Activated naive CD8-positive, alpha-beta T cell (primary cell): Measurements from ENCODE around the gene CHST15.

Experiments
- H3K27ac Mint-ChIP-seq: one replicate; pipeline ENCODE4 v1.8.0; 2021; ENCODE audit warnings: mixed read lengths
- H3K27me3 Mint-ChIP-seq: one replicate; pipeline ENCODE4 v1.8.0; 2021; ENCODE audit warnings: mixed read lengths
- H3K36me3 Mint-ChIP-seq: one replicate; pipeline ENCODE4 v1.8.0; 2021; ENCODE audit warnings: mixed read lengths
- H3K4me1 Mint-ChIP-seq: one replicate; pipeline ENCODE4 v1.8.0; 2021; ENCODE audit warnings: low read depth, mixed read lengths
- H3K4me3 Mint-ChIP-seq: one replicate; pipeline ENCODE4 v1.8.0; 2021; ENCODE audit warnings: mild to moderate bottlenecking, mixed read lengths
- H3K9me3 Mint-ChIP-seq: one replicate; pipeline ENCODE4 v1.8.0; 2021; ENCODE audit warnings: low read depth, mixed read lengths

Gene CHST15

DNA sequence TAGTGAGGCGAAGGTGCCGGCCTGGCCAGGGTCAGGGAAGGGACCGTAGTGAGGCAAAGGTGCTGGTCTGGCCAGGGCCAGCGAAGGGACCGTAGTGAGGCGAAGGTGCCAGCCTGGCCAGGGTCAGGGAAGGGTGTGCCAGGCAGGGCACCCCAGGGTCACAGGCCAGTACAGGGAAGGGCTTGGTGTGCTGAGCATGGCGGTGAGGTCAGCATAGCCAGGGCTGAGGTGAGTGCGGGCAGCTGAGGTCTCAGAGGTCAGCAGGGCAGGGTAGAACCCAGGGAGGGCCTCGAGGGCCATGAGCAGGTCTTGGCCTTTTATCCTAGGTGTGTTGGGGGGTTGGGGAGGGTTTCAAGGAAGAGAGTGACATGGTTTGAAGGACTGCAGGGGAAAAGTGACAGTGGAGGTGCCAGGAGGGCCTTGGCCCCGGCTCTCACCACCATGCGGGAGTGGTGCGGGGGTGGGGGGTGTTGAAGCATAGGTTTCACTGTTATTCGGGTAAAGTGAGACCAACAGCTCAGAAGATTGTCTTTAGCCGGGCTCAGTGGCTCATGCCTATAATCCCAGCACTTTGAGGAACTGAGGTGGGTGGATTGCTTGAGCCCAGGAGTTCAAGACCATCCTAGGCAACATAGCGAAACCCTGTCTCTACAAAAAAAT, 93.3 kb downstream of the CHST15 start:
- peaks cover 8% of the 10 kb centered on the region for H3K27me3 Mint-ChIP-seq
- H3K27ac Mint-ChIP-seq: no peak overlapping the region
- no peaks in the 10 kb centered on the region for H3K36me3 Mint-ChIP-seq
- H3K4me3 Mint-ChIP-seq: no peak overlapping the region
- H3K9me3 Mint-ChIP-seq: no peaks in the 10 kb centered on the region
- H3K4me1 Mint-ChIP-seq: peaks cover under 1% of the 10 kb centered on the region

DNA sequence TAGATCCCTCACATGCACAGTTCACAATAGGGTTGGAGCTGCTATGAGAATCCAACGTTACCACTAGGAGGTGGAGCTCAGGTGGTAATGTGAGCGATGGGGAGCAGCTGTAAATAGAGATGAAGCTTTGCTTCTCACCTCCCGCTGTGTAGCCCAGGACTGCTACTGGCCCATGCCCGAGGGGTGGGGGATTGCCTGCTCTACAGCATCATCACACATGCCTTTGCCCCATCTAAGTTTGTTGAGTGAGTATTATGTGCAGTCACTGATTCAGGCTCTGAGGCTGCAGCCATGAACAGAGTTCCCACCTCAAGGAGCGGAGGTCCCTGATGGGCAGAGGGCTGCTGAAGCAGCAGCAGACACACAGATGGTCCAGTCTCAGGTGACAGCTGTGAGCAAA, 94.1 kb downstream of the CHST15 start:
- H3K27ac Mint-ChIP-seq: no peak overlapping the region
- H3K9me3 Mint-ChIP-seq: no peaks in the 10 kb centered on the region
- H3K4me1 Mint-ChIP-seq: peaks cover 5% of the 10 kb centered on the region

DNA sequence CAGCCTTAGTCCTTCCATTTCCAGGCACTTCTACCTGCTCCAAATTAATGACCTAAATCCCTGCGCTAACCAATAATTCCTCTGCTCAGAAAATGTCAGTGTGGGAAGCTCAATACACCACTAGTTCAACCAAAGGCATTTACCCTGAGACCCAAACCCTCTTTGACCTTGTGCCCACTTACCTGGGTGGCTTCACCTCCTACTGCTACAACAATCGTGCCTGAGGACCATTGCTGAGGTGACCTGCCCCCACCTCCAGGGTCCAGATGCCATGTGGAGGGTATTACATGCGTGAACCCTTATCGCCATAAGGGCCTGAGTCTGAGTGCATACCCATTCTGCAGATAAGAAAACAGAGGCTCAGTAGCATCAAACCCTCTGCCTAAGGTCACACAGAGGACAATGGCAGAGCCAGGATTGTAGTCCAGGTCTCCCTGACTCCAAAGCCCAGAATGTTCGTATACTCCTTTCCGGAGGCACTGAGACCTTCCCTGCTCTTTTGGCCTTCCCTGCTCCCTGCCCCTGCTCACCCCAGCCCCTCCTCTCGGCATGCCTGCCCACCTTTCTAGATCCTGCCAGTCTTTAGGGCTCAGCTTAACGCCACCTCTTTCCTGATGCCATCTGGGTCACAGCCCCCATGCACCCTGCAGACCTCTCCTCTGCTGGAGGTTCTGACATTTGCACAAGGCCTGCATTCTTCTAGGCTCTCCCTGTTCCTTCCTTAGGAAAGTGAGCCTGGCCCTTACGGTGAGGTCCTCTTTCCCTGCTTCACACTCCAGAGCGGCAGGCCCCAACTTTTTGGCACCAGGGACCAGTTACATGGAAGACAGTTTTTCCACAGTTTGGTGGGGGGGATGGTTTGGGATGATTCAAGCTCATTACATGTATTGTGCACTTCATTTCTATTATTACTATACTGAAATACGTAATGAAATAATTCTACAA, 94.9 kb downstream of the CHST15 start:
- peaks cover 5% of the 10 kb centered on the region for H3K4me1 Mint-ChIP-seq
- no peak overlapping the region for H3K4me3 Mint-ChIP-seq
- peaks cover 15% of the 10 kb centered on the region for H3K27me3 Mint-ChIP-seq
- H3K9me3 Mint-ChIP-seq: no peaks in the 10 kb centered on the region
- H3K27ac Mint-ChIP-seq: no peak overlapping the region
- no peaks in the 10 kb centered on the region for H3K36me3 Mint-ChIP-seq

More for the DNA sequence above, 94.1 kb downstream of the CHST15 start:
- Mint-ChIP-seq H3K27me3 (peaks cover 8% of the 10 kb centered on the region), H3K36me3 (no peaks in the 10 kb centered on the region), H3K4me3 (no peak overlapping the region)

DNA sequence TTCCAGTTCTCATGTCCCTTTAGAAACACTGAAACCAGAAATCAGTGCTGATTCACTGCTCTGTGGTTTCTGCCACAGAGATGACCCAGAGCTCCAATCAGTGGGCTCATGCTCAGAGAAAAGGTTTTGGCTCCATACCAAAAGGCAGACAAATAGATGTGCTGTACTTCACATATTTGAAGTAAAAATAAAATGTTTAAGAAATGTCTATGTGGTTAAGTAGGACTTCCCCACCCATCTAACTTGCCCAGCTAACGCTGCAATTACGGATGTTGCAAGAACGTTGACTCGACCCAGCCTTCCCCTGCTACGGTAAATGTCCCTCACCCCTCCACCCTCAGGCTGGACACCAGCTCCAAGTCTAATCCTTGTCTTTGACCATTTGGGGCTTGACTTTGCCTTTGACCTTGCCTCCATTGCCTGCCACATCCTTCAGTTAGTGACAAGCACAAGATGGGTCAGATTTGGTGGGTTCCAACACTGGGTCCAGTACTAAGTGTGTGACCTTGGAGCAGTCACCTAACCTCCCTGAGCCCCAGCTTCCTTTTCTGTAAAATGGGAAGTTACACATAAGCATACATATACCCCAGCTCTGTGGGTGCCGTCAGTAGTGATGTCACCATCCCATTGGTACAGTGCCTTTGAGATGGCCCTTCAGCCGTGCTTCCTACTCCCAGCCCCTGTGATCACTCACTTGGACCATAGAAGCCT, 95.8 kb downstream of the CHST15 start:
- no peak overlapping the region for H3K4me3 Mint-ChIP-seq
- H3K4me1 Mint-ChIP-seq: peaks cover 5% of the 10 kb centered on the region
- peaks cover 21% of the 10 kb centered on the region for H3K27me3 Mint-ChIP-seq
- H3K36me3 Mint-ChIP-seq: no peaks in the 10 kb centered on the region
- no peaks in the 10 kb centered on the region for H3K9me3 Mint-ChIP-seq
- H3K27ac Mint-ChIP-seq: no peak overlapping the region

DNA sequence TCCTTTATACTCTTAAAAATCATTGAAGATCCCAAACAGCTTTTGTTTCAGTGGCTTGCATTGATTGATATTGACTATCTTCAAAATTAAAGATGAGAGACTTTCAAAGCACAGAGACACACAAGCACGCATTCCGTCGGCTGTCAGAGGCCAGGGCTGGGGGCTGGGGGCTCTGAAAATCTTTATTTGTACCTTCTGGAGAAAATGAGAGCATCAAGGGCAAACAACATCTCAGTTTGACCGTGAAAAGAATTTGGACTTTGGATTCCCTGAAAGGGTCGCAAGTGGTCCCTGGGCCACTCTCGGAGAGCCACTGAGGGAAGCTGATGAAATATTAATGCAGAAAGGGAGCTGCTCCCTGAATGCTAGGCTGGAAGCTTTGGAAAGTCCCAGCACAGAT, 96.4 kb downstream of the CHST15 start:
- Mint-ChIP-seq H3K27ac (no peak overlapping the region), H3K36me3 (no peaks in the 10 kb centered on the region), H3K9me3 (no peaks in the 10 kb centered on the region), H3K4me1 (peaks cover 5% of the 10 kb centered on the region), H3K4me3 (no peak overlapping the region), H3K27me3 (peaks cover 22% of the 10 kb centered on the region)

DNA sequence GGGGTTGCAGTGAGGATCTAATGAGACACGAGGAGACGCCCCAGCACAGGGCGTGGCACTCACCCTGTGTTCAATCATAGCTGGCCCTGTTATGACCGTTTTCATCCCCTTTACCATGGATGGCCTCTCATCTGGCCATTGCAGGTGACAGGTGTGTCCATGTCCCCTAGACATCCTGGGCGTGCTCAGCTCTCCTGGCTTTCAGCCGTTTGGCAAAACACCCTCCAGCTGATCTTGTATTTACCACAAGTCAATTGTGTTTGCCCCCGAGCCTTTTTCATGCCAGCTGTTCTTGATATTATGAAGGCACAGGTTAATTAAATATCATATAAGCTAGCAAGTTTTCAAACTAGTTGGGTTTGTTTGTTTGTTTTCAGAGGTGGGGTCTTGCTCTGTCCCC, 97.1 kb downstream of the CHST15 start:
- Mint-ChIP-seq H3K4me3 (no peak overlapping the region), H3K36me3 (no peaks in the 10 kb centered on the region), H3K4me1 (peaks cover 5% of the 10 kb centered on the region), H3K9me3 (no peaks in the 10 kb centered on the region), H3K27me3 (peaks cover 23% of the 10 kb centered on the region), H3K27ac (no peak overlapping the region)

DNA sequence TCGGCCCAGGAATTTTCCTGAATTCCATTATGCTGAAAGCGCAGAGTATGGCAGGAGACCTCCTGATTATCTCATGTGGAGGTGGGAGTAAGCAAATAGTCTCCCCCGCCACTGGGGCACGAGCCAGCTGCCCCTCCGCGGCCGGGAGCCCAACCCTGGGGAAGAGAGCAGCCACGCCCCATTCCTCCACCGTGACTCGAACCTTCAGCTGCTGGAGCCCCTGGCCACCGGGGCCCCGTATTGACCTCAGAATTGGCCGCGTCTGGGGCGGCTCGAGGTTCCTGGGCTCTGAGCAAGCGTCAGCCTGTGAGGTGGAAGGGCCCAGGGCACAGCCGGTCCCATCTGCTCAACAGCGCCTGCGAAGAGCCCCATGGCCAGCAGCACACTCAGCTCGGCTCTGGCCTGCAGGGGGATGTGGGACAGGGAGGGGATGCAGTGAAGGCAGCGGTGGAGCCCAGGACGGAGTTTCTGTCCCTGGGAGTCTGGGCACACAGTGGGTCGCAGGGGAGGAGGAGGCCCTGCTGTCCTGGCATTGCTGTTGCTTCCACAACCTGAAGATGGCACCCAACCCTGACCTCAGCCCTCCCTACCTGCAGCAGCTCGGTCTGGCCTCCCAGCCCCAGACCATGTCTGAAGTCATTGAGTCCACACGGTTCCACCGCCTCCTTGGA, 97.8 kb downstream of the CHST15 start:
- H3K27ac Mint-ChIP-seq: no peak overlapping the region
- peaks cover 5% of the 10 kb centered on the region for H3K4me1 Mint-ChIP-seq
- H3K9me3 Mint-ChIP-seq: no peaks in the 10 kb centered on the region
- peaks cover 29% of the 10 kb centered on the region for H3K27me3 Mint-ChIP-seq
- H3K4me3 Mint-ChIP-seq: peak overlapping the region; percentile 28
- no peaks in the 10 kb centered on the region for H3K36me3 Mint-ChIP-seq

DNA sequence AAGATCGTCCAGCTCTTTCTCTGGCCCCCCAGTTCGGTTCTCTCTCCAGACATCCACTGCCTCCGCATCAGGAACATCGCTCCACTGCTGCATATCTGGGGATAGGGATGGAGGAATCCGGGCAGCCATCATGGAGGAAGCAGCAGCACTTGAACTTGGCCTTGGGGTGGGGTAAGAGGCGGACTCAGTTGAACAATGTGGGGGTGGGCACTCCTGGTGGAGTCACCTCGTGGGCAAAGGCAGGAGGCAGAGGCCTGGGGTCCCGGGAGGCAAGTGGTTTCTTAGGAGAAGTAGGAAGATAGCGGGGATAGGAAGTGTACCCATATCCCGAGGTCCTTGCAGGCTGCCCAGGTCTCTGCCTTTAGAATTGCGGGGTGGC, 98.3 kb downstream of the CHST15 start:
- peaks cover 32% of the 10 kb centered on the region for H3K27me3 Mint-ChIP-seq
- no peaks in the 10 kb centered on the region for H3K36me3 Mint-ChIP-seq
- H3K4me1 Mint-ChIP-seq: peaks cover 5% of the 10 kb centered on the region
- H3K27ac Mint-ChIP-seq: no peak overlapping the region
- H3K4me3 Mint-ChIP-seq: peak overlapping the region; percentile 28
- no peaks in the 10 kb centered on the region for H3K9me3 Mint-ChIP-seq

DNA sequence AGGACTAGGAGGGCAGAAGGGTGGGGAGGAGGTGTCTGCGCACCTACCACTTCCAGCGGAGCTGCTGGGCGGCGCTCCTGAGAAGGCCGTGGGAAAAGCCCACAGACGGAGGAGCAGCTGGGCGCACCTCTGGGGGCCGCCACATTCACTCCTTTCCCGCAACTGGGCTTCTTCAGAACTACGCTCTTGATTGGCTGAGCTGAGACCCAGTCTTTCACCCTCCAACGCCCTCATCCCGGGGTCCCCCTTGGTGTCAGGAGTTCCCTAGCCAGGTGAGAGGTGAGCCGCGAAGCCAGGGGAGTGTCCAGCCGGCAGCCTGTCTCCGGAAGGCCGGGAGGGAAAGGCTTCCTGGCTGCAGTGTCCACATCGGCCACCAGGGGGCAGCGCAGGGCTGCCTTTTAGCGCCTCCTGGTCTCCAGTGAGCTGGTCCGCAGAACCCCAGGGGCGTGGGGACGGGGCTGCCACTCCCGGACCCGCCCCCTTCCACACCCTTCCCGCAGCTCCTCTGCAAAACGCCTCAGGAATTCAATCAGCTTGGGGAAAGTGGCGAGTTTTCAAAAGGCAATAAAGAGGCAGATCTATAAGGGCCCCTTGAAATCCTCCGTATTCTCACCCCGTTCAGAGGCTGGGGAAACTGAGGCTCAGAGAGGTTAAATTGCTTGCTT, 98.8 kb downstream of the CHST15 start:
- Mint-ChIP-seq H3K4me1 (peaks cover 5% of the 10 kb centered on the region), H3K27ac (no peak overlapping the region), H3K9me3 (no peaks in the 10 kb centered on the region), H3K36me3 (no peaks in the 10 kb centered on the region), H3K27me3 (peaks cover 34% of the 10 kb centered on the region), H3K4me3 (peak overlapping the region; percentile 28)

DNA sequence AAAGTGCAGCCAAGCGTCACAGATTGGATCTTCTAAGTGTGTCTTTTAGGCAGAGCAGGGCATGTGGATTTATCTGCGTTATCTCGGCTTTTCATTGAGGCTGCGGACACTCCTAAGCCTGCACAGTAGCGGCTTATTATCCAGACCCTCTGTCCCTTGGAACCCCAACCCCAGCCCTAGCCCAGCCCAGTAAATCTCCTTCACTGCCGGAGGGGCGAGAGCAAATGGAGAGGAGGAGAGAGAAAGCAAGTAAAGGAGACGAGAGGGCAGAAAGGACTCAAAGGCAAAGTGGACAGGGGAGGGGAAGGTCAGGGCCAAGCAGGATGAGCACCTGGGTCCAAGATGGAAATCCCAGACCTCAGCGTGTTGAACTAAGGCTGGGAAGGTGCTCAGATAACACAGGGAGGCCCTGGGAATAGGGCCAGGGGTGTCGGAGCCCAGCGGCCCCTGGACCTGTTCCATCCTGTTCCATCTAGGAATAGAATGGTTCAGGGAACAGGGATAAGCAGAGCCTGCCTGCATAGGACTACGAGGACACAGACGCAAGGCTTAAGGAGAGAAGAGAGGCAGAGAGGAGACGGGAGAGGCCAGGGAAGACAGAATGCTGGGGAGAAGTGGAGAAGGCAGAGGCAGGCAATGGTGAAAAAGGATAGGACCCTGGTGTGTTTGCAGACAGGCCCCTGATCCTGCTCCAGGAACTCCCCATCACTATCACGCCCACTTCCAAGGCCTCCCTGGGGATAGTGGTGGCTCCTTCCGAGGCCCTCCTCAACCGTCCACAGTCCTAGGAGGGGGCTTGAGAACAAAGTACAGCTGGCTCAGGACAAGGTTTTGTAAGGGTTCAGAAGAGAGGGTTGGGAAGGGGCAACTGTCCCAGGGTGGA, 99.6 kb downstream of the CHST15 start:
- no peaks in the 10 kb centered on the region for H3K36me3 Mint-ChIP-seq
- no peak overlapping the region for H3K4me3 Mint-ChIP-seq
- peaks cover 5% of the 10 kb centered on the region for H3K4me1 Mint-ChIP-seq
- no peak overlapping the region for H3K27ac Mint-ChIP-seq
- peaks cover 33% of the 10 kb centered on the region for H3K27me3 Mint-ChIP-seq
- no peaks in the 10 kb centered on the region for H3K9me3 Mint-ChIP-seq

DNA sequence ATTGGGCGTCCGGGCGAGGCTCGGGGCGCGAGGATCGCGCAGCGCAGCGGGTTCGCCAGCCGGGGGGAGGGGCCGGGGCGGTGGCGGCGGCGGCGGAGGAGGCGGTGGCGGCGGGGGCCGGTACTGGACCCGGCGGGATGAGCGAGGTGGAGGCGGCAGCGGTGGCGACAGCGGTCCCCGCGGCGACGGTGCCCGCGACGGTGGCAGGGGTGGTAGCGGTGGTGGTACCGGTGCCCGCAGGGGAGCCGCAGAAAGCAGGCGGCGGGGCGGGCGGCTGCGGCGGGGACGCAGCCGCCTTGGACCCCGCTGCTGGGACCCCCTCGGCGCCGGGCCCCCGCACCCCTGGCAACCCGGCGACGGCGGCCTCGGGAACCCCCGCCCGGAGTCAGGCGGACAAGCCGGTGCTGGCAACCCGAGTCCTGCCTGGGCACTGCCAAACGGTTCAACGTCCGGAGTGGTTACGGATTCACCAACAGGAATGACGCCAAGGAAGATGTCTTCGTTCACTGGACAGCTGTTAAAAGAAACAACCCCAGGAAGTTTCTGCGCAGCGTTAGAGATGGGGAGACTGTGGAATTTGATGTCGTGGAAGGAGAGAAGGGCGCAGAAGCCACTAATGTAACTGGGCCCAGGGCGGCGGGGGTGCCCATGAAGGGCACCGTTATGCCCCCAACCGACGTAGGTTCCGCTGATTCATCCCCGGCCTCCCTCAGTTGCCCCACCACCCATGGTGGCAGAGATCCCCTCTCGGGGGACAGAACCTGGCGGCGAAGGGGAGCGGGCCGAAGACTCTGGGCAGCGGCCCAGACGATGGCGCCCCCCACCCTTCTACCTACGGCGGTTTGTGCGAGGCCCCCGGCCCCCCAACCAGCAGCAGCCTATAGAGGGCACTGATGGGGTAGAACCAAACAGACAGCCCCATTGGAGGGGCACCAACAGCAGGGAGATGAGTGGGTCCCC, 101.5 kb downstream of the CHST15 start:
- peaks cover 31% of the 10 kb centered on the region for H3K27me3 Mint-ChIP-seq
- H3K4me1 Mint-ChIP-seq: peaks cover 5% of the 10 kb centered on the region
- H3K9me3 Mint-ChIP-seq: no peaks in the 10 kb centered on the region
- no peak overlapping the region for H3K27ac Mint-ChIP-seq
- no peaks in the 10 kb centered on the region for H3K36me3 Mint-ChIP-seq
- no peak overlapping the region for H3K4me3 Mint-ChIP-seq

DNA sequence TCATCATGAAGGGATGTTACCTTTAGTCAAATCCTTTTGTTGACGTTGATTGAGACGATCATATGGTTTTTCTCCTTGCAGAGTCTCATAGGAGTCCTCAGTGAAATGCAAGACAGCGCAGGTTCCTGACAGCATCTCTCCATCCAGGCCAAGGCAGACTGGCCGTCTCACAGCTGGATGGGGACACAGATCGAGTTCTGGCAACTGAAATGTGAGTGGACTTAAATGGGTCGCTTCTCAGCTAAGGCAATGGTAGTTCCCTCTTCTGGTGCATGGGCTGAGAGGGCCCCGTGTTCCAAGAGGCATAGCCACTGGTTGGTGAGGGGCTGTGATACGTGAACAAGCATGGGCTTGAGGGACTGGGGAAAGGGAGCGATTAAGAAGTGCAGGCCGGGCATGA, 102.5 kb downstream of the CHST15 start:
- no peaks in the 10 kb centered on the region for H3K36me3 Mint-ChIP-seq
- H3K9me3 Mint-ChIP-seq: no peaks in the 10 kb centered on the region
- H3K4me3 Mint-ChIP-seq: no peak overlapping the region
- peaks cover 26% of the 10 kb centered on the region for H3K27me3 Mint-ChIP-seq
- peaks cover 5% of the 10 kb centered on the region for H3K4me1 Mint-ChIP-seq
- no peak overlapping the region for H3K27ac Mint-ChIP-seq

DNA sequence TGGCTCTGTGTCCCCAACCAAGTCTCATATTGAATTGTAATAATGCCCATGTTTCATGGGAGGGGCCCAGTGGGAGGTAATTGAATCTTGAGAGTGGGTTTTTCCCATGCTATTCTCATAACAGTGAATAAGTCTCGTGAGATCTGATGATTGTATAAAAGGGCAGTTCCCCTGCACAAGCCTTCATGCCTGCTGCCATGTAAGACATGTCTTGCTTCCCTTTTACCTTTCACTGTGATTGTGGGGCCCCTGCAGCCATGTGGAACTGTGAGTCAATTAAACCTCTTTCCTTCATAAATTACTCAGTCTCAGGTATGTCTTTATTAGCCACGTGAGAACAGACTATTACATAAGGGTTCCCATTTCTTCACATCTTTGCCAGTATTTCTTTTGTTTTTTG, 104.7 kb downstream of the CHST15 start:
- Mint-ChIP-seq H3K27ac (no peak overlapping the region), H3K4me3 (no peak overlapping the region), H3K27me3 (peaks cover 22% of the 10 kb centered on the region)

More for the DNA sequence above, 104.7 kb downstream of the CHST15 start:
- no peaks in the 10 kb centered on the region for H3K36me3 Mint-ChIP-seq
- no peaks in the 10 kb centered on the region for H3K4me1 Mint-ChIP-seq
- H3K9me3 Mint-ChIP-seq: no peaks in the 10 kb centered on the region
